ENCODE measurements around the gene EFCC1.
A peak's percentile ranks its signal among the peaks of the same experiment; 100 is the strongest.
"Not testable (repeated sequence)": the region's sequence is repeated elsewhere in the genome, so short reads cannot be mapped to it uniquely, and the experiment has no call there.

The EFCC1 gene

DNA sequence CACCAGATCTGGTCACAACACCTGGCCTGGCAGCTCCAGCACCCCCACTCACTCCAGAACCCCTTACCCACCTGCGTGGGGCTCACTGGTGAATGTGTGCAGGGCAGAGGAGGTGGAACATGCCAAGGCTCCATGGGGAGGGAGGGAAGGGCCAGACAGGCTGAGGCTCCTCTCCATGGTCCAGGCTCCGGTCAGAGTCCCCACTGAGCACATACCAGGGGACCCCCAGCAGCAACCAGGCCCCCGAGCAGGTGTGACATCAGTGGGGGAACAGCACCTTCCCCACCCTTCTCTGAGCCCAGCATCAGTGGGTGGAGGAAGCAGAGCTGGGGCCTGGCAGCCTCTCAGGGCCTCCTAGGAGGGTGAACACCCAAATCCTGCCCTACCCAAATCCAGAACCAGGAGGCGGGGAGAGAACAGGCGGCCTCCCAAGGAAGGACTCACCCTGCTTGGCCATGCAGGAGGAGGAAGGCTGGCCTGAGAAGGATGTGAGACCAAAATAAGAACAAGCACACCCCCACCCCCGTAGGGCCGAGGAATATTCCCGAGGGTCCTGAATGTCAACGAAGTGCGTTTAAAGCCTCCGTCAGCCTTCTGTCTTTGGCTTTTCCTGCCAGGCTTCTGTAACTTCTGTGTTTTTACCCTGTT is 58.3 kb downstream of the EFCC1 start:
- DNase-seq = no peak

DNA sequence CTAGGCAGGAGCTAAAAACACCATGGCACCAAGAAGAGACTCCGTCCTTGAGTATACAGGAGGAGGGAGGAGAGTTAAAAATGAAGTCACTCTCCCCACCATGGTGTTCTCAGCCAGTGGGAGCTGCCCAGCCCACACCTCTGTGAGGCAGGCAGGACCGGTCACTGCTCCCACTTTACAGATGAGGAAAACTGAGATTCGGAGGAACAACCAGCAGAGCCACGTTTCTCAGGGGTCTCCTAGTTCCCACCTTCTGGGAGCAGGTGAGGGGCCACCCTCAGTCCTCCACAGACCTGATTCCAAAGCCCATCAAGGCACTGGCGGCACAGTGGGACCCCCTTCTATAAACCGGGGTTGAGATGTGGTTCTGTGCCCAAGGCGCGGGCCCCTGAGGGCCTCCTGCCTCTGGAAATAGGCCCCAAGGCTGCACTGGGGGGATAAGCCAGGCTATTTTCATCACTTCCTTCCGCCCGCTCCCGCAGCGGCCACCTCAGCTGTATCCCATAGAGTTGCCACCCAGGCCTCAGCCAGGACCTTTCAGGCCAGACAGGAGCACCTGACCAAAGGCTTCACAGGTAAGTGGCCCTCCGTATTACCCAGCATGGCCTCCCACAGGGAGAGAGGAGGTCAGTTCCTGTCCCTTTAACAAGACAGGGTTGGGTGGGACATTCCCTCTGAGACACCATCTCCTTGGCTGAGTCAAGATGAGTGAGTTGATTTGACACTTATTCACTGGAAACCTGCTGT is 59.3 kb downstream of the EFCC1 start, which contains the start of gene GP9:
Gene GP9, plus strand, starts transcription at position 504 of the 747 bp plus-strand sequence. CDS start 961 bp downstream, outside the sequence.
- DNase-seq = no peak

- DNase-seq = no peak
Observed at GRCh38 chr3:129061023-129061887, 60.2 kb downstream of the EFCC1 start.

DNA sequence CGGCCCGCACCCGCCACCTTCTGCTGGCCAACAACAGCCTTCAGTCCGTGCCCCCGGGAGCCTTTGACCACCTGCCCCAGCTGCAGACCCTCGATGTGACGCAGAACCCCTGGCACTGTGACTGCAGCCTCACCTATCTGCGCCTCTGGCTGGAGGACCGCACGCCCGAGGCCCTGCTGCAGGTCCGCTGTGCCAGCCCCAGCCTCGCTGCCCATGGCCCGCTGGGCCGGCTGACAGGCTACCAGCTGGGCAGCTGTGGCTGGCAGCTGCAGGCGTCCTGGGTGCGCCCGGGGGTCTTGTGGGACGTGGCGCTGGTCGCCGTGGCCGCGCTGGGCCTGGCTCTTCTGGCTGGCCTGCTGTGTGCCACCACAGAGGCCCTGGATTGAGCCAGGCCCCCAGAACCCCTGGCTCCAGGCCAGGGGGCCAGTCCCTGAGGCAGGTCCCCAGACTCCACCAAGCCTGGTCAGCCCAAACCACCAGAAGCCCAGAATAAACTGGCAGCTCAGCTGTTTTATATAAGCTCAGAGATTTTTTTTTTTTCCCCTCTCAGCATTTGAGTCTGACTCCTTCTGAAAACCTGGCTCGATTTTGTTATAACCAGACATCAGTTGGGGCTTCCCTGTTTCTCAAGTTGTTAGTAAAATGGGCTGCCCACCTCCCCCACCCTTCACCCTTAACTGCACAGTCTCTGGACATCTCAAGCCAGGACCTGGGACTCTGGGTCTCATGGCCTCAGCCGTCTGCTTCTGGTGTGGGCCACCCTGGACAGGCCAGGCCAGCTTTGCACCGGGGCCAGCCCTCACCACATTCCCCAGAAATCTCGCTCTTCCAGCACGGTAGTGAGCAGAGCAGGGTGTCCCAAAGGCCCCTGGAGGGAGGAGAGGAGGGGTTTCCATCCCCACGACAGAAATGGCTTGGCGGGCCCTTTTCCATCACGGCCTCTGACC is 61.1 kb downstream of the EFCC1 start:
- no peak for DNase-seq

GRCh38 chr3:129063091-129063640 is 62.1 kb downstream of the EFCC1 start:
- no peak for DNase-seq

- no peak for DNase-seq
Observed at GRCh38 chr3:129063841-129064482, 62.9 kb downstream of the EFCC1 start.

DNA sequence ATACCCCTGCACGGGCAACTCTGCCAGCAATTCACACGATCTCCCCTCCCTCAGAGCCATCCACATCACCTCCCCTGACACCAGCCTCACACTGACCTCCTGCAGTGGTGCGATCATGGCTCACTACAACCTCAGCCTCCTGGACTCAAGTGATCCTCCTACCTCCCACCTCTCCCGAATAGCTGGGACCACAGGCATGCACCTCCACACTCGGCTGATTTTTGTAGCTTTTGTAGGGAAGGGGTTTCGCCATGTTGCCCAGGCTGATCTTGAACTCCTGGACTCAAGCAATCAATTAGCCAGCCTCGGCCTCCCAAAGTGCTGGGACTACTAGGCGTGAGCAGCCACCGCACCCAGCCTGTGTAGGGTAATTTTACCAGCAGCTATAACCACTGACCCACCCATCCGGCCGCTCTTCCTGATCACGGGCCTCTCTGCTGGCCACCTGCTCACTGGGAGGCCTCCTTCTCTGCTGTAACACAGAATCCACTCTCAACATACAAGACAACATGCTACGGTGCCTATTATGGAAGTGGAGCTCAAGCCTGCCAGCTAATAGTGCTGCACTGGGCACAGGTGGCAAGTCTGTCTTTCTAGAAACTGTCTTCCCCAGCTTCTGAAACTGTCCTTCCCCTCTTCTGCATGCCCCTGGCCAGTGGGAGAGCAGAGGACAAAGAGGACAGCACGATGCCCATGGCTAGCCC is 64.1 kb downstream of the EFCC1 start:
- no peak for DNase-seq

DNA sequence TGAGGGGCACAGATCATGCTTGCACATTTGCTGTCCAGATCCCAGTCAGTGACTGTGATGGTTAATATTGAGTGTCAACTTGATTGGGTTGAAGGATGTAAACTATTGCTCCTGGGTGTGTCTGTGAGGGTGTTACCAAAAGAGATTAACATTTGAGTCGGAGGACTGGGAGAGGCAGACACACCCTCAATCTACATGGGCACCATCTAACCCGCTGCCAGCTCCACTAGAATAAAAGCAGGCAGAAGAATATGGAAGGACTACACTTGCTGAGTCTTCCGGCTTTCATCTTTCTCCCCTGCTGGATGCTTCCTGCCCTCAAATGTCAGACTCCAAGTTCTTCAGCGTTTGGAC is 64.6 kb downstream of the EFCC1 start:
- DNase-seq = no peak

- peak; percentile 18 to 27 for DNase-seq
Observed at GRCh38 chr3:129067719-129068118, 66.6 kb downstream of the EFCC1 start.

- DNase-seq = no peak
Observed at GRCh38 chr3:129068291-129068886, 67.3 kb downstream of the EFCC1 start.

GRCh38 chr3:129069313-129070085 is 68.4 kb downstream of the EFCC1 start:
- DNase-seq = not testable (repeated sequence)

DNA sequence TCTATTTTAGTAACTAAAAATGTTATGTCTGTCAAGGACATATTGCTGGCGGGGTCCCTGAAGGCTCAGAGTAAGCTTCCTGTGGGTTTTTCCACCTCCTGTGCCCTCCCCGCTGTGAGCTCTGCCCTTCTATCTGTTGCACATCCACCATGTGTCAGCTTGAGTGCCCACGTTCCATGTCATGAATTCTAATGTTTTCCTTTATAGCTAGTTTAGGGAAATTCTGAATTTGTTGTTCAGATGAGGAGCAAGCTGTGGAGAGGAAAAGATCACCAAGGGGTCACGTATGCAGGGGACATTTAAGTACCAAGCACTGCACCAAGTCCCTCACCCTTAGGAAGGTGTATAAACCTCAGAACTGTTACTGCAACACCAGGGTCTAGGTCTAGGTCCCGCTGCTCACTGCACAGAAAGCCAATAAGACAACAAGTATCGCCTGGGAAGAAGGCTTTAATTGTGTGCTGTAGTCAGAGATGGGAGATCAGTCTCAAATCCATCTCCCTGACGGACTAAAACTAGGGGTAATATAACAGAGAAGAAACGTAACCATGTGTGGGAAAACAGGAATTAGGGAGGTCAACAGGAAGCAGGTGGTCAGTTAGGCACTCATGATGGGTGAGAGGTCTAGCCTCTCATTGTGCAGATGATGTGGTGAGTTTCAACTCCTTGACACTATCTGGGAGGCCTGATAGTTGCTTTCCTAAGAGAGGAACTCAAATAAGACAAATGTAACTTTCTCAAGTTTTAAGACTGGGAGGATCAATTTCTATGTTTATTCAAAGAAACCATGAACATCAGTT is 69.2 kb downstream of the EFCC1 start:
- no peak for DNase-seq

GRCh38 chr3:129077222-129077621 is 76.1 kb downstream of the EFCC1 start:
- no peak for DNase-seq

DNA sequence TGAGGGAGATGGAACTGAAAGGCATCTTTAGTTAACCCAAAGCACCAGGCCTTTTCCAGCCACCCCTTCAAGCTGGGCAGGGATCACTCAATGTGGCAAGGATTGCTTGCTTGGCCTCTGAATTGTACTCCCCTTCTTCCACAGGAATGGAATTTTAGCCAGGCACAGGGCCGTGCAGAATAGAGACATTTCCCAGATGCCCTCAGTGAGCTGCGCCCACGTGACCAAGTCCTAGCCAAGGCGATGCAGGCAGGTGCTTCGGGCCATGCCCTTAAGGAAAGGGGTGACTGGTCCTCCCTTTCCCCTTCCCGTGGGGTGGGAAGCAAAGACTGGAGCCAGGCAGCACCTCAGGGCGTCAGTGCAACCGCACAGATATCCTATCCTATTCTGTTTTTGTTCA is 77.4 kb downstream of the EFCC1 start:
- DNase-seq = no peak

GRCh38 chr3:129081503-129081902 is 80.4 kb downstream of the EFCC1 start:
- no peak for DNase-seq

- no peak for DNase-seq
Observed at GRCh38 chr3:129082026-129082425, 80.9 kb downstream of the EFCC1 start.

DNA sequence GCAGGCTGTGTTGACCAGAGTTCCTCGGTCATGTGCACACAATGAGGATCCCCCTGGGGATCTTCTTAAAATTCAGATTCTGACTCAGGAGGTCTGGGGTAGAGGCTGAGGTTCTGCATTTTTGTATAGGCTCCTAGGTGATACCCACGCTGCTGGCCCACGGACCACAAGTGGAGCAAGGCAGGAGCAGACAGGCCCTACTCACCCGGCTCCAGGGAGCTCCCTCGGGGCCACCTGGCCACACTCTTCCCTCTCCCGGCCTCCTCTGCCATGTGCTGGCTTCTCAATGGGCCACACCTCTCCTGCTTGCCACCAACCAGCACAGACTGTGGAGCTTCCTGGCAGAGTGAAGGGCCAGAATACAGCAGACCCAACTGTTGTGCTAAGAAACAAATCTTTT is 83.4 kb downstream of the EFCC1 start:
- DNase-seq = no peak

DNA sequence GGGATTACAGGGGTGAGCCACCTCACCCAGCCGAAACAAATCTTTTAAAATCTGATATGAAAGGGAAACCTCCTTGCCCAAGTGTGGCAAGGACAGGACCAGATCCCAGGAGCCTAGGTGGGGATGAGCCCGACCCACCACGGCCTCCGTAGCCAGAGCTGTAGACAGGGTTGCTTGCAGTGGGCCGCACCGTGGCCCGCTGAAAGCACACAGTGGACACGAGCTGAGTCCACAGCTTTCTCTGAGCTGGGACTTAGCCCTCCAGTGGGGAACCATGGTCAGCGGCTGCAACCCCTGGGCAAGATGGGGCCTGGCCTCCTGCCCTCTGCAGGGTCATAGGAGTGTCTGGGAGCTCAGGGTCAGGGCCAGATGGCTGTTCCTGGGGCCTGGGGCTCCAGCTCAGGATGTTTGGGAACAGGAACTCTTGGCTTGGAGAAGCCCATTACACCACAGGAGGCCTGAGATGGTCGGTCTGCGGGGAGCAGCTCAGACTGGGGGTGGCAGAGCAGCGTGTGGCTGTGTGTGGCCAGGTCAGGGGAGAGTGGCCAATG is 84.1 kb downstream of the EFCC1 start:
- DNase-seq = no peak
